ENCODE results near the gene ETFA.
A peak's percentile ranks its signal among the peaks of the same experiment; 100 is the strongest.

Gene ETFA

DNA sequence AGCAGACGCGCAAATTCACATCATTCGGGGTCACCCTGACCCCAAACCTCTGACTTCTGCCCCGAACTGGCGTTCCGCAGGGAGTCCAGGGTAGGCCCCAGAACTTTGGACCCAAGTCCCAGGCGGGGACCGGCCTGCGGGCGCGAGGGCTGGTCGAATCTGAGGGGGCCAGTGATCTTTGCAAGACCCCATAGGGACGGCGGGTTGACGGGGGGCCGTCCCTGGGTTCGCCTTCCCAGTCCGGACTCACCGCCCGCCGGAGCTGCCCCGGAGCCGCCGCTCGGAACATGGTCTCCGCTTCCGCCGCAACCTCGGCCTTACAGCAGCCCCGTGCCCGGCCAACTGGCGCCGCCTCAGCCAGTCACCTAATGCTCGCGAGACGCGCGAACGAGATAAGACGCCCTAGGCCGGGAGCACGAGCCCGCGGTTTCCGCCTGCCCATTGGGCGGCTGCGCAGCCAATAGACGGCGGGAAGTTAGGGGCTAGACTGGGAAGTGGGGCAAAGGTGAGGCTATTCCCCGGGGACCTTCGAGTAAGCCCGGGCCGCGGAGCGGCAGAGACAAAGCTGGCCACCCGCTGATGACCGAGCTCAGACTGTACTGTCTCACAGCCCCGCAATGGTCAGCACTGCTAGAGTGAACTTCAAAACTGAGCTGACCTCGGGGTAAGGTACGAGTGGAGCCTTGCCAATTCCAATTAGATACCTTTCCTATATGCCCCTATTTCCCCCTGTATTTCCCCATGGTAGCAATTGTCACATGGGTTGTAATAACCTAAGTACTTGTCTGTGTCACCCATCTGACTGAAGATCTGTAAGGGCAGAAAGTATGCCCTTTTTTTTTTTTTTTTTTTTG, at the start of gene ETFA:
ETFA (minus strand) TSS at position 370 of the 854 bp plus-strand sequence; CDS start at position 289, 81 bp downstream.
- FAIRE-seq, result peak; percentile 80

DNA sequence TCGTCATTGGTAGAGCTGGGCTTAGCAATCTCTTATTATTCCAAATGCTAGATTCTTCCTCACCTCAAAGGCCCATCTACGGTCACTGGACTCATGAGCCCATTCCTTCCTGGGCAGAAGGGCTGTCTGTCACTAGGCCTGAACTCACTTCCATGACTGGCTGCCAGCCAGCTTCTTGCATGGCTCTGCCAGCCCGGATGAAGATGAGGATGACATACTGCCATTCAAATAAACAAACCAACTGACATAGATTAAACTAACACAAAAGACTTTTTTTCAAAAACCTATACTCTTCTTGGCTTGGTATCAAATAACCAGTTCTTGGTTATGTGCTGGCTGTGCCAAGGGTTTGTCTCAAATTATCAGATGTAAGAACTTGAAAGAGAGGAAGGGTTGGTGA, 49.1 kb upstream of the ETFA start:
- FAIRE-seq, result no peak

DNA sequence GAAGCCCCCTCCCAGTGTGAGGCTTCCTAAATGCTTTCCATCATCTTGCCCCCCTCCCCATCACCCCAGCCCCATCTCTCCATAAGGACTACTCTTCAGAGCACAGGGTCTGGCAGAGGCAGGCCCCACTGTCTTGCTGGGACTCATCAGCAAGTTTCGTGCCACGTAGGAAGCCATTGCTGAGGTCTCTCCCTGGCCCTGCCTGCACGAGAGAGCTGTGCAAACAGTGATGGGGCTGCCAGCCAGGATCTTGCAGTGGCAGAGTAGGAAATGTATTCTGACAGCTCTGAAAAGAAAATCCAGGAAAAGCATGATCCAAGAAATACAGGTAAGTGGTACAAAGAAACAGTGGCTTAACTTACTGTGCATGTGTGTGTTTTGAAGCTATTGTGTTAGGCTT, 47.9 kb upstream of the ETFA start:
- no peak for FAIRE-seq

DNA sequence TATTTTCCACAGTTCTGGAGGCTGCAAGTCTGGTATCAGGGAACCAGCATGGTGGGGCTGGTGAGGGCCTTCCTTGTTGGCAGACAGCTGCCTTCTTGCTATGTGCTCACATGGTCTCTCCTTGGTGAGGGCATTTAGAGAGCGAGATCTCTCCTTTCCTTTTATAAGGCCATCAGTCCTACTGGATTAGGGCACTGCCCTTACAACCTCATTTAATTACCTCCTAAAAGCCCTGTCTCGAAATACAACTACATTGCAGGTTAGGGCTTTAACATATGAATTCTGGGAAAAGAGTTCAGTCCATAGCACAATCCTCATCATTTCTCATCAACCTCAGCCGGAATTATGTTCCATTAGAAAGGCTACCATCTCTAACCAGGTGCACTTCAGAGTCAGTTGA, 47.2 kb upstream of the ETFA start:
- no peak for FAIRE-seq

DNA sequence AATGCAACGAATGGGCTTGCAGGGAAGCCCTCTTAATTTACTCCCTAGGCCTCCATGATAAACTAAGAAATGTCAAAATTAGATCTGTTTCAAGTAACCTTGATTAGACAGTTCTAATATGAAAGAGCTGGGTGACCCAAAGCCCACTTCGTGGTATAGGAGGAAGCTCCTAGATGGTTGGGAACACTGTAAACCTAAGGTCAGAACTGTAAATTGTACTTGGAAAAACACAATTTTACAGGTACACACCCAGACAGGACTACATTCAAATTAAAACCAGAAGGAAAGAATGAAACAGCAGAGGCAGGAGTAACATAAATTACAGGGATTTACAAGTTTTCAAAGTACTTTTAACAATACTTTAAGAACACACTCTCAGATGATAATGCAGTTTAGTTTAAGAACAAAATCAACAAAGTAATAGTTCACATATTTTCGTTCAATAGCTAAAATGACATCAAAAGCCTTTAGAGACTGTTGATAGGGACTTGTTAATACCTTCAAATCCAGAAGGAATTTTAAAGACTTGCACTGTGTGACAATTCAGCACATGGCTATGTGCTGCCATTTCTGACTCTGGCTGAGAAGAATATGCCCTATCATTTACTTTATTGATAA, 43.7 kb upstream of the ETFA start:
- no peak for FAIRE-seq

DNA sequence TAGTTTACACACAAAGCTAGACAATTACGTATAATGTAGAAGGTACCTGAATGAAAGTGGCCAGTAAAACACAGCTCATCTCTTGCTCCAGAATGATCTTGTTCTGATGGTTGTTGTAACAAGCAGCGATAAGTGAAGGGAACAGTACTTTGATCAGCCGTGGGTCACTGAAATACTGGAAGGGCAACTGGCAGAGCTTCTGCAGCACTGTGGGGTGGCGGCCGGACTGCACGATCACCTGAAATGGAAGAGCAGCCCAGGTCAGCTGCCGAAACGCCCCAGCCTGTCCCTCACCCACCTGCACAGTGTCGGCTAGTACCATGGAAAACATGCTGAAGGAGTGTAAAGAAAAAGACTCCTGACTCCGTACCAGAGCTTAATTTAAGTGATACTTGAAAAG, 42.6 kb upstream of the ETFA start:
- FAIRE-seq, result no peak

DNA sequence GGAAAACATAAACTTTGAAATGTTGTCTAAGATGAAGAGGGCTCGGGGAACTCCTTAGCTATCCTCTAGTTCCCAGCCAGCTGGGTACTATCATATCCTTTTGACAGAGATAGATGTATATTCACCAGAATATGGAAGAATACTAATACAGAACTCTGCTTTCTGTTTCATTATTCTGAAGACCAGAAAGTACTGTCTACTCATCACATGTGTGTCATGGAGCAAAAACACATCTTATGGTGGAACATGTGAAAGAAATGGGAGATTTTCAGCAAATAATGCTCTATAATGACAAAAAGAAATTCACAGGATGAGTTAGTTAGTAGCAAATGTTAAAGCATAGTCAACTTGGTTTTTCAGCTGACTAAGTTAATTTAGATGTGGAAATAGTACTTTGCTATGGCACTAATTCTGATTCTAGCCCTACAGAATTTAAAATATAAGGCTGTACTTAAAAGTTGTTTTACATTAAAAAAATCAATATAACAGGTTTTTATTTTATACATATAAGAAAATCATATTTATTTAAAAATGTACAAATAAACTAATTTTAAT, 41.8 kb upstream of the ETFA start:
- FAIRE-seq, result peak; percentile 85

DNA sequence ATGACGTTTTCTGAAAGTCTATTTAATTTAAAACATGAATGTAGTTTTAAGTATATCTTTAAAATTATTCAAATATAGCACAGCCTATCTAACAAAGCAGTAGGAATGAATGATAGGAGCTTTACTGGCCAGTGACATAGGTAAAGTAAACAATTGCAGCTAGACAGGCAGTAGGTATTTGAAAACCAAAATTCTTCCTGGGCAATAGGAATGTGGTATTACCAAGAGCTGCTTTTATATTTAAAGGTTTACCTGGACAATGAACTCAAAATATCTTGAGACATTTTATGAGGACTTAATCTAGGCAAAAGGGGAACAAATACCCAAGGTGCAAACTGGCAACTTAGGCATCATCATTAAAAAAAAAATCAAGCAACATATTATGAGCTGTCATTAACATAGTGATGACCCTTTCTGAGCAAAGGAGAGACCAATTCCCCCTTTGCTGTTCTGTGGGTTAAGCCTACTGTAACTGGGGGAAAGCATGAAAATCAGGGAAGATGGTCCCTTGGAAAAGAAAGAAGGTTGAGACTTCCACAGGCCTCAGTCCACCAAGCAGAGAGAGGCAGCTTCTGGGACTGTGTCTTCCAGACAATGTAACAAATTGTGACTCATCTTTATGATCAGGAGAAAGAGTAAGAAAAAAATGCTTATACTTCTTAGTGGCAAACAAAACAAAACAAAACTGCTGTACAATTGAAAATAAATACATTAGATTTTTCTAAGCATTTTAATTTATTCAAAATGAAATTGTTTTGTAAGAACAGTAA, 38.2 kb upstream of the ETFA start:
- FAIRE-seq, result no peak

DNA sequence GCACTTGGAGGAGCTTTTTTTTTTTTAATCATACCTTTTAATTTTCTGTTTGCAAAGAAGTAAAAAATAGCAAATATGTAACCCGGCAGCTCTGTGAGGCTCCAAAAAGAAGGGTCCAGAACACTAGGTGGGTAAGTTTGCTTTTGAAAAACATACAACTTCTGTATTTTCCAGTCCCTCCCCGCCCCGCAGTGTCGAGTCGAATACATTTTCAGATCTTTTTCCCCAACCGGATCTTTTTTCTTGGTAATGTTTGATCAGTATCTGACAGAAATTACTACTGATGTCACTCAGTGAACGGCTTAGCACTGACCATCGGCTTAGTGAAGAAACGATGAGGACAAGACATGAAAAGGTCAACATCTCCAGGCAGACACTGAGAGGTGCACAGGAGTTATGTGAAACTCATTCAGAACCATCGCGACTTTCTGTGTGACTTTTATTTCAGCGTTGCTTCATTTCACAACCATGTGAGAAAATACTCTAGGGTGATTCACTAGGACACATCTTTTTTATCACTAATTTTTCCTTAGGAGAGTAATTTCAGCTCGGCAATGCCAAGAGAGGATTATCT, 36.3 kb upstream of the ETFA start:
- FAIRE-seq, result no peak

DNA sequence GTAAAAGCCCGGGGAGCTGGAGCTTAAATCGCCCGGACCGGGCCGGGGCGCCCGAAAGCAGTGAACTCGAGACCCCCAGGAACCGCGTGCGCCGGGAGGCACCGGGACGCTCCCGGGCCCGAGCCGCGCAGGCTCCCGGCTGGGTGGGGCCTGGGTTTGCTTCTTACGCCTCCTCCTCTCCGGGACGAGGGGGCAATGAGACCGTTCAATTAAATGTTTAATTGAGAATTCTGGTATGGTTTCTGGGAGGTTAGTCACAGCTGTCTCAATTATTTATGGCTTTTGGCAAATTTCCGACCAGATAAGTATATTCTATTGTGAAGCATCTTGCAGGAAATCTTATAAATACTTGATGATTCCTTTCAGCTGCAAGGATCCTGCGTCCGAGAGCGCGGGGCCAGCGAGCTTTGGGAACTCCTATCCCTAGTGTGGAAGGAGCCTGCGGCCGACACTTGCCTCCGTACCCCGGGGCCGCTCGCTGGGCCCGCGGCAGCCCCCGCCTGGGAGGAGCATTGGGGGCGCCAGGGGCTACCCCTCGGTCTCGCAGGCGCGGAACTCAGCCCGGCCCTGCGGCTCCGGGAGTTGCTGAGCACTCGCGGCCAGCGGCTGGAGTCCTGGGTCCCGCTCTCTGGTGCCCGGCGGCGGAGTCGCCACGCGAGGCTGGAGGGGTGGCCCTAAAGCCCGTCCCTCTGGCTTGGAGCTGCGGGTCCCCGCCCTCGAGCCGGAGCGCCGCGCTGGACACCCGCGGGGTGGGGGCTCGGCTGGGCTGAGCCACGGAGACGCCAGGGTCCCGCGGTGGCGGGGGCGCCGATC, 35.6 kb upstream of the ETFA start:
- FAIRE-seq, result no peak

DNA sequence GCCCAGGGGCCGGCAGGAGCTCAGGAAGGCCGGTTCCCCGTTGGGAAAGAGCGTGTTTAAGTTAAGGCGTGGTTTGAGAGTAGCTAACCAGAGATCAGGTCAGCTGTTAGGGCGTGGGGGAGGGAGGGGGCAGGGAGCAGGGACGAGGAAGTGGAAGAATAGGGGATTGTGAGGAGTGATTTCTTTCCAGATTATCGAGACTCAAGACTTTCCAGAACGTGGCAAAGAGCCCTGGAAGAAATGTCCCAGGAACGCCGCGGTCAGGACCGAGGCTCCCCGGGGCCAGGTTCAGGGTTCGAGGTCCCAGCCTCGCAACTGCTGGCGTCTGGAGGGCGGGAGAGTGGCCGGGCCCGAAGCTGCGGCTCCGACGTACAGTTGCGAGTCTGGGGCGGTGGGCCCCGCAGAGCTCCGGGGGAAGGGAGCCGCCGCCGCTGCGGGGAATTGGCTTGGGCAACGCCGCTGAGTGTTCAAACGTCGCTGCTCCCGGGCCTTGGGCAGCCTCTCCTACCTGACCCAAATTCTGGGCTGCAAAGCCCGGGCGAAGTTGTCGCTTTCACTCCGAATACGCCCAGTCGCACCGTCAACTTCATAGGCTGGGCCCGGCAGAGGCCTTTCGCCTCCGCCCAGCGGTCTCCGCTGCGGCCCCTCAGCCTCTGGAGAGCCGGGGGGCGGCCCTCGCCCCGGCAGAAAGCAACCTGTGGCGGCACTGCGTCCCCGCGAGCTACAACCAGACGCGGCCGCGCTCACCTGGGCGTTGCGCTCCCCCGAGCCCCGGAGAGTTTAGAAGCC, 34.8 kb upstream of the ETFA start:
- no peak for FAIRE-seq

DNA sequence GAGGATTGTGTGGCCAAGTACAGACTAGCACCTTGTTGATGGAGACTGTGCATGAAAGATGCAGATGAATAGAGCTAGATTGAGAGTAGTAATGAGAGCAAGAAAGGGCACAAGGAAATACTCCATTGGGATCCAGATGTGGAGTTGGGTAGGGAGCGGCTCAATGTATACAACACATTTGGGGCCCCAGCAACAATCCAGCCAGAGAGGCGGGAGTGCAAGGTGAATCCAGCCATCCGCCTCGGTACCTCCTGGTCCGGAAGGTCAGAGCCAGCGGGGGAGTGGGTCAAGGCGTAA, 34.3 kb upstream of the ETFA start:
- no peak for FAIRE-seq

DNA sequence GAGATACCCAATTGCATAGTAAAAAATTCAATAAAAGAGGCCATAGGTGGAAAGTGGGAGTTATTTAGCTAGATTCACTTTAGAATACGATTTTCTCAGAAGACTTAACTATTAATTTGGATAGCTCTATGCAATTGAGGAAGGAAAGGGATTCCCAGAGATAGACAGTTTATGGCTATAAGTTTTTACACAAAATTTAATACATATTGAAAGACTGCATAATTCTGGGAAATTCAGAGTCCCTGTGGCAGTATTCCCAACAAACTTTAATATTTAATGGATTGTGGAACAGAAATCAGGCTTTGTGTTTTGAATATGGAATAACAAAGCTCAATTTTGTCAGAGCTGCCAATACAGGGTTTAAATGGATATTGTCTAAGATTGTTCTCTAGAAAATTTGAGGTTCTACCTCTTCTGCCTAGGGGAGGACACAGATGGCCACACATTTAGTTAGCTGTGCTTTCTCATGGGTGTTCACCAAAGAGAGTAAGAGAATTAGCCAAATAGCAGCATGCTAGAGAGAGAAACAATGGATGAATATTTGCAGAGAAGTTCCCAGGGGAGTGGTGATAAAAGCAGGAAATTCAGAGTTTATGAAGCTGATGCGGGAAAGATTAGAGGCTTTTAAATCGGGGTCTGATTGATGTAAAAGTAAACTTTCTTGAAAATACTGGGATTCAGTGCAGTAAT, 33.8 kb upstream of the ETFA start:
- FAIRE-seq, result no peak

DNA sequence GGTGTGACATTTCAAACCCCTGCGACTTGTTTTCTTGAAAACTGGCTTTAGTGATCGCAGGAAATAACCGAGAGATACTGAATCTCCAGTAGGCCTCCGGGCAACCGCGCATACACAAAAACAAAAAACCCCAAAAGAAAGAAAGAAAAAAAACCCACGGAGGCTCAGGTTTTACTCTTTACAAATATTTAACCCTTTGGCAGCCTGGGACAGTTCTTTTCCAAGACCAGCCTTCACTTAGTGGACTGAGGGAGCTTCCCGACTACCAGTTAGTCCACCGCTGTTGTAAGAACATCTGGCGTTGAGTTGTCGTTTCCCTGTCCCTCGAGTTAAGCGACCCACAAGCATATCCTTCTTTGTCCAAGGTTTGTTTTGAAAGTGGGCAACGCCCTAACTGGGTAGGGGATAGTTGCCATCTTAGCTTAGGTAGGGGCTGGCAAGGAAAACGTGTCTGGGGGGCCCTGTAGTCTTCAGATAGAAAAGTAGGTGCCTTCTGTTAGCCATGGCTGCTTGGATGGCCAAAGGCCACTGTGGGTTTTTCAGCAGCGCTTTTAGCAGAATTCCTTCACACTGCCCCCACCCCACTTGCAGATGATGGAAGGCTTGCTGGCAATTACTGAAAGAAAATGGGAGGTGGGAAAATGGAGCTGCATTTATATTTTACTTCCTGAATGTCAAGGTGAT, 32.2 kb upstream of the ETFA start:
- FAIRE-seq, result no peak

DNA sequence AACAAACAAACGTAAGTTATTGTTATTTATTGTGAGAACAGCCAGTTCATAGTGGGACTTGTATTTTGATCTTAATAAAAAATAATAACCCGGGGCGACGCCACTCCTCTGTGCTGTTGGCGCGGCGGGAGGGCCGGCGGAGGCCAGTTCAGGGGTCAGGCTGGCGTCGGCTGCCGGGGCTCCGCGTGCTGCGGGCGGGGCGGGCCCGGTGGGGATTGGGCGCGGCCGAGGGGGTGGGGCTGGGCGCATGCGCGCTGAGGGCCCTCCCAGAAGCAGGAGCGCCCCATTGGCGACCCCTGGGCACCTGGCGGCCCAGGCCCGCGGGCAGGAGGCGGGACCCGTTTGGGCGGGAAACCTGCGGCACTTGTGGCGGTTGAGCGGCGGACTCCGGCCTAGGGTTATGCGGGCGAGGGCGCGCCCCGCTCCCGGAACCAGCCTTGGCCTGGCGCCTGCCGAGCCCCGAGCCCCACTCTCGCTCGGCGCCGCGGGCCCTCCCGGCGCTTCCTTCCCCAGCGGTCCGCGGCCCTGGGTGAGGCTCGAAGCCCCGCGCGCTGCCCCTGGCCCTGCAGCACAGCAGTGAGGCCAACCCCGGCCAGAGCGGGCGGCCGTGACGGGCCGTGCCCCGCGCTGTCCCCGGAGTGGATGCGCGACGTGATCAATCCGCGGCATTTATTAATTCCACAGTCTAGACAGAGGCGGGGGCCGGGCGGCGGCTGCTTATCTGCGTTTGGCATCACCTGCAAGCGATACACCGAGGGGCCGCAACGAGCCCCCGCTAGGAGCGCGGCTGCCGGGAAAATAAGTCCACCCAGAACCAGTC, 31.3 kb upstream of the ETFA start:
- no peak for FAIRE-seq

DNA sequence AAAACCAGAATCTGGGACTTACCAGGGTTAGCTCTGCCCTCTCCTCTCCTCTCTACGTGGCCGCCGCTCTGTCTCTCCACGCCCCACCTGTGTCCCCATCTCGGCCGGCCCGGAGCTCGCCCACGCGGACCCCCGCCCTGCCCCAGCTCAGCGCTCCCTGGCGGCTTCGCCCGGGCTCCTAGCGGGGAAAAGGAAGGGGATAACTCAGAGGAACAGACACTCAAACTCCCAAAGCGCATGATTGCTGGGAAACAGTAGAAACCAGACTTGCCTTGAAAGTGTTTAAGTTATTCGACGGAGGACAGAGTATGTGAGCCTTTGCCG, 30.8 kb upstream of the ETFA start:
- FAIRE-seq, result no peak

DNA sequence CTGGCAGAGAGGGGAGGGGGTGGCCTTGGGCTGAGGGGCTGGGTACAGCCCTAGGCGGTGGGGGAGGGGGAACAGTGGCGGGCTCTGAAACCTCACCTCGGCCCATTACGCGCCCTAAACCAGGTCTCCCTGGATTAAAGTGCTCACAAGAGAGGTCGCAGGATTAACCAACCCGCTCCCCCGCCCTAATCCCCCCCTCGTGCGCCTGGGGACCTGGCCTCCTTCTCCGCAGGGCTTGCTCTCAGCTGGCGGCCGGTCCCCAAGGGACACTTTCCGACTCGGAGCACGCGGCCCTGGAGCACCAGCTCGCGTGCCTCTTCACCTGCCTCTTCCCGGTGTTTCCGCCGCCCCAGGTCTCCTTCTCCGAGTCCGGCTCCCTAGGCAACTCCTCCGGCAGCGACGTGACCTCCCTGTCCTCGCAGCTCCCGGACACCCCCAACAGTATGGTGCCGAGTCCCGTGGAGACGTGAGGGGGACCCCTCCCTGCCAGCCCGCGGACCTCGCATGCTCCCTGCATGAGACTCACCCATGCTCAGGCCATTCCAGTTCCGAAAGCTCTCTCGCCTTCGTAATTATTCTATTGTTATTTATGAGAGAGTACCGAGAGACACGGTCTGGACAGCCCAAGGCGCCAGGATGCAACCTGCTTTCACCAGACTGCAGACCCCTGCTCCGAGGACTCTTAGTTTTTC, 30.2 kb upstream of the ETFA start:
- FAIRE-seq, result no peak

DNA sequence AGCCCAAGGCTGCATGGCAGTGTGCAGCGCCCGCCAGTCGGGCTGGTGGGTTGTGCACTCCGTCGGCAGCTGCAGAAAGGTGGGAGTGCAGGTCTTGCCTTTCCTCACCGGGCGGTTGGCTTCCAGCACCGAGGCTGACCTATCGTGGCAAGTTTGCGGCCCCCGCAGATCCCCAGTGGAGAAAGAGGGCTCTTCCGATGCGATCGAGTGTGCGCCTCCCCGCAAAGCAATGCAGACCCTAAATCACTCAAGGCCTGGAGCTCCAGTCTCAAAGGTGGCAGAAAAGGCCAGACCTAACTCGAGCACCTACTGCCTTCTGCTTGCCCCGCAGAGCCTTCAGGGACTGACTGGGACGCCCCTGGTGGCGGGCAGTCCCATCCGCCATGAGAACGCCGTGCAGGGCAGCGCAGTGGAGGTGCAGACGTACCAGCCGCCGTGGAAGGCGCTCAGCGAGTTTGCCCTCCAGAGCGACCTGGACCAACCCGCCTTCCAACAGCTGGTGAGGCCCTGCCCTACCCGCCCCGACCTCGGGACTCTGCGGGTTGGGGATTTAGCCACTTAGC, 29.6 kb upstream of the ETFA start:
- no peak for FAIRE-seq
